HUES6 (cell line): ENCODE measurements around the gene SSBP3.

Experiments
- H3K27ac ChIP-seq: 2 replicates; pipeline ENCODE4 v1.7.0; 2013; ENCODE audit warnings: low read depth, mild to moderate bottlenecking, low read length, inconsistent platforms
- H3K27me3 ChIP-seq: 2 replicates; pipeline ENCODE4 v1.6.1; 2013; ENCODE audit warnings: low read length; ENCODE audit not compliant: control insufficient read depth, insufficient read depth
- H3K36me3 ChIP-seq: 2 replicates; pipeline ENCODE4 v1.6.1; 2013; ENCODE audit warnings: low read length; ENCODE audit not compliant: control insufficient read depth, insufficient read depth
- H3K4me1 ChIP-seq: 2 replicates; pipeline ENCODE4 v1.6.1; 2013; ENCODE audit warnings: low read length; ENCODE audit not compliant: control insufficient read depth, insufficient read depth
- H3K4me3 ChIP-seq: 2 replicates; pipeline ENCODE4 v1.5.1; 2013; ENCODE audit warnings: low read depth, low read length
- H3K9ac ChIP-seq: one replicate; pipeline ENCODE4 v1.6.1; 2013; ENCODE audit warnings: mild to moderate bottlenecking, low read length
- H3K9me3 ChIP-seq: 2 replicates; pipeline ENCODE4 v1.6.1; 2013; ENCODE audit warnings: low read depth, low read length; ENCODE audit not compliant: control insufficient read depth, insufficient read depth

SSBP3 gene

DNA sequence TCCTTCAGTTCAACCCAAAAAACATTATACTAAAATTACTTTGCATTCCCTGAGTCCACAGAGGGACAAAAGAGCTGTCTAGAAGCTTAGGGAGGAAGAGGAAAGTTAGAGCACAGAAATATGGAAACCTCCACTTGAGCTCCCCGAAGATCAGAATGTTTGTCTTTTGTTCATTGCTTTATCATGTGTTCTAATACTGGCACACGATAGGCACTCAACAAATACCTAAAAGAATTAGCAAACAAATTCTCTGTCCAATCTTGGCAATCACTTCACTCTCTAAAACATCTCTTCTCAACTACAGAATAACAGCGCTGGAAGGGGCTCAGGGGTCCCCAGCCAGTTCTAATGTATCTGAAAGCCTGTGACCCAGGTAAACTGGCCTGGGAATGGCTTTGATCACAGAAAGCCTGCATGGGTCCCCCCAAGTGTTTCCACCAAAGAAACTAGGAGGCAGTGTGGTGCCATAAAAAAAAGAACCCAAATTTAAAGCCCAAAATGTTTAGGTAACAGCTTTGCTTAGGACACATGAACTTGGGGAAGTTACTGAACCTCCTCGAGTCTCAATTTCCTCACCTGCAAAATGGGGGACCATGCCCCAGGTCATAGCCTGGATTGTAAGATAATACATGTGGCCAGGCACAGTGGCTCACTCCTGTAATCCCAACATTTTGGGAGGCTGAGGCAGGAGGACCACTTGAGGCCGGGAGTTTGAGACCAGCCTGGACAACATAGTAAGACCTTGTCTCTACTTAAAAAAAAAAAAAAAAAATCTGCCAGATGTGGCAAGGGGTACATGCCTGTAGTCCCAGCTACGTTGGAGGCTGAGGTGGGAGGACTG lies 45.8 kb downstream of the SSBP3 start:
- Histone ChIP-seq H3K4me3 (no peak overlapping the region), H3K4me1 (peaks cover 60% of the 10 kb centered on the region), H3K27me3 (no peaks in the 10 kb centered on the region)

DNA sequence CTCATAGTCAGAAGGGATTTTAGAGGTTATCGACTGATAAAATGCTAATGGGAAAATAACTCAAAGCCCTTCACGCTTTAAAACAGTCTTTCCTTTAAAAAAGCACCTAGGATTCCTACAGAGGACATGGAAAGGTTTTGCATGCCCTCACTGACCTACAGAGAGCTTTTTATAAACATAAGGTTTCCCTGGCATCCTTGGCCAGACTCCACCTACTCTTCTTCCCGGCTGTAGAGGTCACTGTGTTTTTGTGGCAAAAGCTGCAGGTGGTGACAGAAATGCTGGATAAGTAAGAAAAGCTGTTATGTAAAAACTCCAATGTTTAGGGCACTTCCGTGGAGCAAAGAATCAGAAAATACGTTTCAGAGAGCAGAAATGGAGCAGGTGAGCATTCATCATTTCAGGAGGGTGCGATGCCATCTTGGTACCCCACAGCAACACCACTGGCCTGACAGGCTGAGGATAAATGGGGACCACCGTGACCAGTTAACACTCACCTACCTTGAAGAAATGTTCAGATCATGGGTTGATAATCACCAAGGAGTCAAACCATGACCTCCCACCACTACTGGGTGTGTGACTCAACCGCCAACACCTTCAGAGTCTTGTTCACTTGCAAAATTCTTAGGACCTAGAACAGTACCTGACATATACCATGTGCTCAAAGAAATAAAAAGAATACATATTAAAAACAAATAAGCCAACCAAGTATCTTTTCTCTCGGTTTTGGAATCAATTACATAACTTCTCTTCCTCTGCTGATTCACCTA lies 46.6 kb downstream of the SSBP3 start:
- Histone ChIP-seq H3K27ac (no peak overlapping the region), H3K4me1 (peaks cover 60% of the 10 kb centered on the region), H3K36me3 (peaks cover 9% of the 10 kb centered on the region)

More for the DNA sequence above, 45.8 kb downstream of the SSBP3 start:
- Histone ChIP-seq H3K9me3 (no peaks in the 10 kb centered on the region), H3K36me3 (peaks cover 9% of the 10 kb centered on the region), H3K9ac (no peak overlapping the region), H3K27ac (no peak overlapping the region)

DNA sequence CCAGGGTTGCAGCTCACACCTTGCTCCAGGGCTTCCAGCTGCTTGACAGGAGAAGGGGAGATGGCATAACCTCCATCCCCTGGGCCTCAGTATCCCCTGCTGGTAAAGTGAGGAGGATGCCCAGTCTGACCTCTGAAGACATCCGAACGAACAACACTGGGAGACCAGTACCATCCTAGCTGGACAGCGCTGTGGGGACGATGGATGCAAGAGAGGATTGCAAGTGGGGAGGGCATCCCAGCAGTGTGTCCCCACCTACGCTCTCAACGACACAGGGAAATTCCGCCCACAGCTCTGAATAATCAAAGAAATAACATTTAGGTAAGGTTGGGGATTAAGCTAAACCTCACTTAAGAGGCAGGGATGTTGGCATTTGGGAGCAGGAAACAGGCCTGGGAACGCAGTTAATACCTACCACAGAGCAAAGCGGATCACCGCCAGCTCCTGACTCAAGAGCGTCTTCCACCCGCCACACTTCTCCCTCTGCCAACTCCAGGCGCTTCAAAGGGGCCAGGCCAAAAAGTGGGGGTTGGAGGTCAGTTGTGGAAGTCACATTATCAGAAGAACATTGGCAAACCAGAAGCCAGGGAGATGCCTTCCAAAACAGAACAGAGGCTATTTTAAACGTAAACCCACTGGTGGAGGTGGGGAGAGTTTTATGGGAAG lies 47.6 kb downstream of the SSBP3 start:
- no peaks in the 10 kb centered on the region for H3K27me3 ChIP-seq
- H3K9ac ChIP-seq = no peak overlapping the region
- no peaks in the 10 kb centered on the region for H3K9me3 ChIP-seq
- peaks cover 9% of the 10 kb centered on the region for H3K36me3 ChIP-seq
- no peak overlapping the region for H3K27ac ChIP-seq
- H3K4me1 ChIP-seq = peaks cover 60% of the 10 kb centered on the region
- no peak overlapping the region for H3K4me3 ChIP-seq

More for the DNA sequence above, 46.6 kb downstream of the SSBP3 start:
- H3K4me3 ChIP-seq = no peak overlapping the region
- H3K9ac ChIP-seq = no peak overlapping the region
- H3K9me3 ChIP-seq = no peaks in the 10 kb centered on the region
- no peaks in the 10 kb centered on the region for H3K27me3 ChIP-seq

DNA sequence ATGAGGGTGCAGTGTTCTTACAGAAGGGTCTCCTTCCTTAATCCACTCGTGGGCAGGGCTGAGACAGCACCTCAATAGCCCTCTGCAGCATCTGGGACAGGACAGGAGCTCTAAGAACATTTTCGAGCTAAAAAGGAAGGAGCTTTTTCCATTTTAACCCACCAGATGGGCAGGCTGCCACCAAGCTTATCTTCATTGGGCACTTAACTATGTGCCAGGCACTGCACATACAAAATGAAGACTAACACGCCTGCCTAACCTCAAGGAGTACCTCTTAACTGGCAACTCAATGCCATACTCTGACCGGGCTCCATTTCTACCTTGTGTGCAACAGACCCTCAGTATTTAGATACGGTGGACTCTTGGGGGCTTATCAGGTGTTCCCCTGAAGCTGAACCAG lies 48.2 kb downstream of the SSBP3 start:
- peaks cover 63% of the 10 kb centered on the region for H3K4me1 ChIP-seq
- no peaks in the 10 kb centered on the region for H3K9me3 ChIP-seq
- no peak overlapping the region for H3K9ac ChIP-seq
- no peak overlapping the region for H3K4me3 ChIP-seq
- no peak overlapping the region for H3K27ac ChIP-seq
- H3K27me3 ChIP-seq = no peaks in the 10 kb centered on the region
- peaks cover 9% of the 10 kb centered on the region for H3K36me3 ChIP-seq

DNA sequence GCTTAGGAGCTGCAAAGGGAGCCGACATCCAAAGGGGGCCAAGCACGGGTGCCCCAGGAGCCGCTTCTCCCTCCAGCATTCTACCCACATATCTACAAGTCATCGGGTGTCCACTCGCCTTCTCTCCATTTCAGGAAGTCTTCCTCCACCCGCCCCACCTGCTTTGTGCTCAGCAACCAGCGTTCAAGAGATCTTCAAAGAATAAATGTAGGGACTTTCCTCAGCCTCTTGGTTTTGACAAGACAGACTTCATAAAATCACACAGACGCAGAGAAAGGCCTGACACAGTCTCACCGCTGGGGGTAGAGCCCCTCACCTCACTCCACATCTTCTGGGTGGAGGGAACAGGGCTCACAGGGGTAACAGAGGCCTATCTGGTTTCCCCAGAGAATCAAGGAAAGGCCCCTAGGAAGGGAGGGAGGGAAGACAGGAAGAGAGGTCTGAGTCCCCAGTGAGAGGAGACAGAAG lies 49.5 kb downstream of the SSBP3 start:
- Histone ChIP-seq H3K4me1 (peaks cover 66% of the 10 kb centered on the region), H3K36me3 (peaks cover 9% of the 10 kb centered on the region), H3K9me3 (no peaks in the 10 kb centered on the region), H3K4me3 (no peak overlapping the region), H3K27me3 (no peaks in the 10 kb centered on the region), H3K9ac (no peak overlapping the region), H3K27ac (no peak overlapping the region)

DNA sequence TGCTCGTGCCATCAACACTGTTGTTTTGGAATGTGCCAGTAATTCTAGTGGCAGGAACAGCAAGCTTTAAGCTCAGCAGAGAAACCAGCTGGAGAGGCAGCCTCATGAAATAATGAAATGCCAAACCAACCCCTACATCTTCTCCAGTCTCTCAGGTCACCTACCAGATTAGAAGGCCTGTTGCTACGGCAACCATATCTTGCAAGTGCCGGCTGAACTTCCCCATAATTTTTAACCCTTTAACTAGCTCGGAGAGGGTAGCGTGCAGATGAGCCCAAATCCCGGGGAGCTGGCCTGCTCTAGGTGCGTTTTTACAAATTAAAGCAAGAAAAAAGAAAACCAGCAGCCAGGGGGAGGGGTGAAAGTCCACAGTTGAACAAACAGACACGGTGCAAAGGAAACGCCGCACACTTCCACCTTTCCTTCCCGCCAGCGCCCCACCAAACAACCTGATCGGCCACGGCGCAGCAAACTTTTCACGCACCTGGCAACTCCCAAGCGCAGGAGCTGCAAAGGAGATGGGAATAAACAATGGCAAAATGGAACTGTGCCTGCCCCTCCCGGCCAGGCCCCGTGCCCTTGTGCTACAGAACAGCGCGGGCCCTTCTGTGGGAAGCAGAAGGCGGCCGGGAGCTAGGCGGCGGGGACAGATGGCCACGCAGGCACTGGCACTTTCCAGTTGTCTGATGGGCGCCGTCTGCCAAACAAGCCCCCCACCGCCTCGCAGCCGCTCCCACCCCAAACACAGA lies 50.1 kb downstream of the SSBP3 start:
- H3K4me3 ChIP-seq = no peak overlapping the region
- no peak overlapping the region for H3K27ac ChIP-seq
- H3K36me3 ChIP-seq = peaks cover 9% of the 10 kb centered on the region
- peaks cover 67% of the 10 kb centered on the region for H3K4me1 ChIP-seq
- no peaks in the 10 kb centered on the region for H3K27me3 ChIP-seq
- no peaks in the 10 kb centered on the region for H3K9me3 ChIP-seq
- H3K9ac ChIP-seq = no peak overlapping the region

DNA sequence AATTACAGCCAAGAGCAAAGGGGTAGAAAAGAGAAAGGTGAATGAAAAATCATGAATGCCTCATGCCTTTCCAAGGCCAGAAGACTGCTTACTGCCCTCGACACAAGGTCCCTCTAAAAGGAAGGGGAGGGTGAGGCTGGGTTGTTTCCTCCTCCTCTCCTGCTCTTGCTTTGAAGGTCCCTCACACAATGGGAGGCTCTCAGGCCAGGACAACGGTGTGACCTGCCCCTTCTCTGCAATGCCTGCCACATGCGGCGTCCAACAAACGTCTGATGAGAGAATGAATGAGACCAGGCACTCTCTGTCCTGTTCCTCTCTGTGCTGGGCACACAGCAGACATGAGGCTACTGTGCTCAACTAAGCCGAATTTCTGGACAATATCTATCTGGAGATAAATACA lies 51.3 kb downstream of the SSBP3 start:
- Histone ChIP-seq H3K27me3 (no peaks in the 10 kb centered on the region), H3K4me1 (peaks cover 77% of the 10 kb centered on the region), H3K4me3 (no peak overlapping the region), H3K9me3 (no peaks in the 10 kb centered on the region), H3K9ac (peak overlapping the region; percentile 4), H3K36me3 (peaks cover 9% of the 10 kb centered on the region), H3K27ac (no peak overlapping the region)

DNA sequence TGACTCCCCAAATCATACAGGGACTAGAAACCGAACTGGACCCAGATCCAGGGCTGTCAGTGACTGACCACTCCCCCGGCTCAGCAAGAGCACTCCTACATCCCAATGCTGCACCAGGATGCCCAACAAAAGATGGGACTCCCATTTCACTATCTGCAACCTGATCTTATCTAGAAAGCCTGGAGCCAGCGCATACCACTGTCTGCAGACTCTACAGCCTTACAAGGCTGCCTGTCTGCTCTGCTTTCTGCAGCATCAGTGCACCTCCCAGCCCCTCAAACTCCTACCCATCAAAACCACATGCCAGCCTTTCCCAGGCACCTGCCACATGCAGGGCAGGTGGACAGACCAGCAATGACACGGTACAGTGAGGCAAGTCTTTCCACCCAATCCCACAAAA lies 52.2 kb downstream of the SSBP3 start:
- no peaks in the 10 kb centered on the region for H3K27me3 ChIP-seq
- peaks cover 86% of the 10 kb centered on the region for H3K4me1 ChIP-seq
- H3K9ac ChIP-seq = no peak overlapping the region
- peaks cover 9% of the 10 kb centered on the region for H3K36me3 ChIP-seq
- H3K9me3 ChIP-seq = no peaks in the 10 kb centered on the region
- H3K27ac ChIP-seq = no peak overlapping the region
- no peak overlapping the region for H3K4me3 ChIP-seq

DNA sequence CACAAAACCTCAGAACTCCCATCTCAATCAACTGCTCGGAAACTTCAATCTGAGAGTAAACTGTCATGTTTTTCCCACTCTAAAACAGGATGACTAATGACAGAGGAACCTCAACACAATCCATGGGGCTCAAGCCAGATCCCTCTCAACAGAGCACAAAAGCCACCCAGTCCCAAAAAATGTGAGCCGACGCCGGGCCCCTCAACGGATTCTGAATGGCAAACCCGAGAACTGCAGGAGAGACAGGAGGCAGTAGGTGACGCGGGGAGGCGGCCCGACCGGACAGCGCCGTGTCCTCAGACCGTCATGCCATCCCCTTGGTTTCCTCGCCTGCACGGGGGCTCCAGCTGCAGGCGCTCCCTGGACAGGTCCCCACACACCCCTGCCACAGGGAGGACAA lies 53.4 kb downstream of the SSBP3 start:
- Histone ChIP-seq H3K27ac (no peak overlapping the region), H3K9ac (no peak overlapping the region), H3K27me3 (no peaks in the 10 kb centered on the region), H3K4me1 (peaks cover 92% of the 10 kb centered on the region), H3K9me3 (no peaks in the 10 kb centered on the region), H3K4me3 (no peak overlapping the region), H3K36me3 (0 out of 2 replicates have a peak, but pooled peaks cover under 1% of the 10 kb centered on the region)

DNA sequence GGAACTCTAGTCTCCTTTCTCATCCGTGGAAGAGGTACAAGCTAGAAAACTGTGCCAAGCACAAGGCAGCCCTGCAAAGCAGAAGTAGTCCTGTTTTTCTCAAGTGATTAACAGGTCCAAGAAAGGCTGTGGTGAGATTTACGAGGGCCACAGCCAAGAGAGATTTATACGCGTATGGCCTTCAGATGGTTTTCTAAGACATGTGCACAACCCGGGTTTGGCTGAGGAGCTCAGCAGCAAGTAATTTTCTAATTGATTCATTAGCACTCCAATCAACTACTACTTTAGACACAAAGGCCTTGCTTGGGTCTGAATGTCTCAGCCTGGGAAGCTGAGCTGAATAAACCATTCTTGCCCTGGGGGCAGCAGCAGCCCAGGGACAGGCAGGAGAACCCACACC lies 55.8 kb downstream of the SSBP3 start:
- Histone ChIP-seq H3K27me3 (no peaks in the 10 kb centered on the region), H3K4me1 (peaks cover 73% of the 10 kb centered on the region), H3K9ac (peak overlapping the region; percentile 15), H3K27ac (0 out of 2 replicates have a peak overlapping the region, but pooled peaks have one; percentile 9), H3K4me3 (no peak overlapping the region), H3K36me3 (0 out of 2 replicates have a peak, but pooled peaks cover 4% of the 10 kb centered on the region), H3K9me3 (no peaks in the 10 kb centered on the region)
